ENCODE measurements around the gene GPNMB.

GRCh38 chr7:23260371-23260770 lies 13.8 kb downstream of the GPNMB start:
- TF ChIP-seq CTCF (IDR thresholded peaks at IDR 0.05) (no peak), POLR2A (IDR thresholded peaks at IDR 0.05) (no peak), POLR2AphosphoS5 (IDR thresholded peaks at IDR 0.05; ENCODE audit: insufficient read depth in 1 of 2, low read depth in 1 of 2) (no peak)
